Astrocyte (in vitro differentiated cells and primary cell): ENCODE results near the gene LRRC73. TPM values are rescaled to one million over a fixed set of nuclear protein-coding genes. Genes with fewer than 3 reads are reported as not detected.

Source experiments
- DNase-seq: peaks from one replicate; pipeline ENCODE4 v3.0.0-alpha.2; 2010; ENCODE audit warnings: low read depth
- FAIRE-seq: peaks from 2 replicates; lab custom pipeline; 2011; peaks lifted over from hg19 to GRCh38; lab: Jason Lieb, UNC
- H2AFZ ChIP-seq: 2 replicates; pipeline ENCODE4 v1.6.0; 2012; ENCODE audit warnings: low read depth, low read length, inconsistent platforms
- H3K27ac ChIP-seq: 2 replicates; pipeline ENCODE4 v1.5.1; 2011; ENCODE audit warnings: low read depth, low read length, inconsistent platforms
- H3K27me3 ChIP-seq: 2 replicates; pipeline ENCODE4 v1.6.0; 2011; ENCODE audit warnings: low read length, inconsistent platforms; ENCODE audit not compliant: insufficient read depth
- H3K36me3 ChIP-seq: 2 replicates; pipeline ENCODE4 v1.5.1; 2011; ENCODE audit warnings: low read length, inconsistent platforms; ENCODE audit not compliant: insufficient read depth
- H3K4me1 ChIP-seq: 2 replicates; pipeline ENCODE4 v1.5.1; 2011; ENCODE audit warnings: low read length, inconsistent platforms; ENCODE audit not compliant: insufficient read depth
- H3K4me2 ChIP-seq: 2 replicates; pipeline ENCODE4 v1.6.0; 2012; ENCODE audit warnings: low read length, inconsistent platforms
- H3K4me3 ChIP-seq: 2 replicates; pipeline ENCODE4 v1.5.1; 2011; ENCODE audit warnings: low read depth, mild to moderate bottlenecking, low read length, inconsistent platforms; ENCODE audit not compliant: insufficient read depth
- H3K79me2 ChIP-seq: 2 replicates; pipeline ENCODE4 v1.6.0; 2012; ENCODE audit warnings: mild to moderate bottlenecking, low read length, inconsistent platforms; ENCODE audit not compliant: insufficient read depth
- H3K9ac ChIP-seq: 2 replicates; pipeline ENCODE4 v1.6.0; 2012; ENCODE audit warnings: mild to moderate bottlenecking, low read length, inconsistent platforms
- H3K9me3 ChIP-seq: 2 replicates; pipeline ENCODE4 v1.5.1; 2012; ENCODE audit warnings: low read depth, mild to moderate bottlenecking, low read length, inconsistent platforms; ENCODE audit not compliant: insufficient read depth
- H4K20me1 ChIP-seq: 2 replicates; pipeline ENCODE4 v1.6.0; 2012; ENCODE audit warnings: low read length, inconsistent platforms; ENCODE audit not compliant: insufficient read depth
- H3K27ac Mint-ChIP-seq: one replicate; pipeline ENCODE4 v1.8.0; 2021; ENCODE audit warnings: mild to moderate bottlenecking, mixed read lengths; ENCODE audit not compliant: unreplicated experiment
- H3K27me3 Mint-ChIP-seq: one replicate; pipeline ENCODE4 v1.8.0; 2021; ENCODE audit warnings: low read depth, mixed read lengths; ENCODE audit not compliant: unreplicated experiment
- H3K36me3 Mint-ChIP-seq: one replicate; pipeline ENCODE4 v1.8.0; 2021; ENCODE audit warnings: low read depth, mixed read lengths; ENCODE audit not compliant: unreplicated experiment
- H3K4me1 Mint-ChIP-seq: one replicate; pipeline ENCODE4 v1.8.0; 2021; ENCODE audit warnings: low read depth, mixed read lengths; ENCODE audit not compliant: unreplicated experiment
- H3K4me3 Mint-ChIP-seq: one replicate; pipeline ENCODE4 v1.8.0; 2021; ENCODE audit warnings: mild to moderate bottlenecking, moderate library complexity, mixed read lengths; ENCODE audit not compliant: unreplicated experiment
- H3K9me3 Mint-ChIP-seq: one replicate; pipeline ENCODE4 v1.8.0; 2021; ENCODE audit warnings: mild to moderate bottlenecking, mixed read lengths; ENCODE audit not compliant: unreplicated experiment
- EZH2 ChIP-seq: IDR thresholded peaks from 2 replicates; pipeline ENCODE4 v1.6.1; 2012; ENCODE audit warnings: mild to moderate bottlenecking, low read length, inconsistent platforms; ENCODE audit not compliant: insufficient read depth
- total RNA-seq: library from RNA; stranded (reverse); gene quantifications from 2 replicates; pipeline ENCODE4 v1.2.1, GENCODE V29; 2021
- TF ChIP-seq, protein P1 (sequence below): IDR thresholded peaks from 2 replicates; pipeline ENCODE4 v1.5.1; 2011; ENCODE audit warnings: low read depth, mild to moderate bottlenecking, inconsistent platforms, low read length, moderate library complexity; ENCODE audit not compliant: insufficient read depth

Gene LRRC73
- total RNA-seq, 1 donor from 2014 or later = 0.30 TPM

DNA sequence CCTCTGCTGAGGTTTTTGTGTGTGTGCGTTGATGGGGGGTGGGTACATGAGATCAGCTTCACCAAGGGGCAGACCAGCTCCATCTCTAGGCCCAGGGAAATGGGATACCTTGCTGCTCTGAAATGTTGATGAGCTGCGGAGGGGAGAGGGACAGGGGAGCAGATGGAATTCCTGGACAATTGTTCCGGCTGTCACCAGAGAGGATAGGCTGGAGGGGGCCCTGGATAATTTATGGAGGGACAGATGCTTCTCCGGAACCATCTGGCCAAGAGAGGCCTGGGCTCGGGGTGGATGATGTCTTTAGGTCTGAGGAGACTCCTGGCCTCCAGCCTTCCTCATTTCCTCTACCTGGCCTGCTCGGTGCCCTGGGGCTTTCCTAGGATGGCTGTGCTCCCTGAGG, 34.6 kb downstream of the LRRC73 start:
- Mint-ChIP-seq H3K27ac (no peak overlapping the region), H3K4me3 (no peak overlapping the region), H3K36me3 (no peaks in the 10 kb centered on the region), H3K4me1 (peaks cover 6% of the 10 kb centered on the region), H3K27me3 (peaks cover 2% of the 10 kb centered on the region), H3K9me3 (no peaks in the 10 kb centered on the region)
- peaks cover 6% of the 10 kb centered on the region for H3K27me3 ChIP-seq
- no peak overlapping the region for H3K4me2 ChIP-seq
- H3K27ac ChIP-seq = no peak overlapping the region
- FAIRE-seq (no peak), DNase-seq (no peak)
- H3K4me3 ChIP-seq = no peak overlapping the region
- H3K79me2 ChIP-seq = peaks cover 26% of the 10 kb centered on the region
- no peaks in the 10 kb centered on the region for H3K36me3 ChIP-seq
- peaks cover 13% of the 10 kb centered on the region for H3K4me1 ChIP-seq
- no peaks in the 10 kb centered on the region for H3K9me3 ChIP-seq
- no peaks in the 10 kb centered on the region for H4K20me1 ChIP-seq
- TF ChIP-seq, protein P1, sequence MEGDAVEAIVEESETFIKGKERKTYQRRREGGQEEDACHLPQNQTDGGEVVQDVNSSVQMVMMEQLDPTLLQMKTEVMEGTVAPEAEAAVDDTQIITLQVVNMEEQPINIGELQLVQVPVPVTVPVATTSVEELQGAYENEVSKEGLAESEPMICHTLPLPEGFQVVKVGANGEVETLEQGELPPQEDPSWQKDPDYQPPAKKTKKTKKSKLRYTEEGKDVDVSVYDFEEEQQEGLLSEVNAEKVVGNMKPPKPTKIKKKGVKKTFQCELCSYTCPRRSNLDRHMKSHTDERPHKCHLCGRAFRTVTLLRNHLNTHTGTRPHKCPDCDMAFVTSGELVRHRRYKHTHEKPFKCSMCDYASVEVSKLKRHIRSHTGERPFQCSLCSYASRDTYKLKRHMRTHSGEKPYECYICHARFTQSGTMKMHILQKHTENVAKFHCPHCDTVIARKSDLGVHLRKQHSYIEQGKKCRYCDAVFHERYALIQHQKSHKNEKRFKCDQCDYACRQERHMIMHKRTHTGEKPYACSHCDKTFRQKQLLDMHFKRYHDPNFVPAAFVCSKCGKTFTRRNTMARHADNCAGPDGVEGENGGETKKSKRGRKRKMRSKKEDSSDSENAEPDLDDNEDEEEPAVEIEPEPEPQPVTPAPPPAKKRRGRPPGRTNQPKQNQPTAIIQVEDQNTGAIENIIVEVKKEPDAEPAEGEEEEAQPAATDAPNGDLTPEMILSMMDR = no peak
- no peak for TF ChIP-seq EZH2
- no peak overlapping the region for H3K9ac ChIP-seq
- H2AFZ ChIP-seq = no peak overlapping the region

DNA sequence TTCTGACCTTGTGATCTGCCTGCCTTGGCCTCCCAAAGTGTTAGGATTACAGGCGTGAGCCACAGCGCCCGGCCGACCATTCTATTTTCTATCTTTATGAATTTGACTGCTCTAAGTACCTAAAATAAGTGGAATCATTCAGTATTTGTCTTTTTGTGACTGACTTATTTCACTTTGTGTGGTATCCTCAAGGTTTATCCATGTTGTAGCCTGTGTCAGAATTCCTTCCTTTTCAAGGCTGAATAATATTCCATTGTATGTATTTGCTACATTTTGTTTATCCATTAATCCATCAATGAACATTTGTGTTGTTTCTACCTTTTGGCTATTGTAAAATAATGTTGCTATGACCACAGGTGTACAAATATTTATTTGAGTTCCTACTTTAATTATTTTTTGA, 37.6 kb downstream of the LRRC73 start:
- H3K36me3 Mint-ChIP-seq = no peaks in the 10 kb centered on the region
- peaks cover 16% of the 10 kb centered on the region for H3K27me3 Mint-ChIP-seq
- no peak overlapping the region for H3K27ac ChIP-seq
- no peaks in the 10 kb centered on the region for H3K4me1 Mint-ChIP-seq
- peaks cover 16% of the 10 kb centered on the region for H3K27me3 ChIP-seq
- no peak overlapping the region for H2AFZ ChIP-seq
- no peak for FAIRE-seq
- H3K4me3 ChIP-seq = no peak overlapping the region
- H3K4me3 Mint-ChIP-seq = no peak overlapping the region
- TF ChIP-seq EZH2 = no peak
- TF ChIP-seq, protein P1 = no peak
- DNase-seq = no peak
- no peak overlapping the region for H3K27ac Mint-ChIP-seq
- no peaks in the 10 kb centered on the region for H3K9me3 ChIP-seq
- no peaks in the 10 kb centered on the region for H3K36me3 ChIP-seq
- H4K20me1 ChIP-seq = no peaks in the 10 kb centered on the region
- no peaks in the 10 kb centered on the region for H3K79me2 ChIP-seq
- H3K4me1 ChIP-seq = peaks cover 5% of the 10 kb centered on the region
- no peaks in the 10 kb centered on the region for H3K9me3 Mint-ChIP-seq
- no peak overlapping the region for H3K9ac ChIP-seq
- H3K4me2 ChIP-seq = no peak overlapping the region

DNA sequence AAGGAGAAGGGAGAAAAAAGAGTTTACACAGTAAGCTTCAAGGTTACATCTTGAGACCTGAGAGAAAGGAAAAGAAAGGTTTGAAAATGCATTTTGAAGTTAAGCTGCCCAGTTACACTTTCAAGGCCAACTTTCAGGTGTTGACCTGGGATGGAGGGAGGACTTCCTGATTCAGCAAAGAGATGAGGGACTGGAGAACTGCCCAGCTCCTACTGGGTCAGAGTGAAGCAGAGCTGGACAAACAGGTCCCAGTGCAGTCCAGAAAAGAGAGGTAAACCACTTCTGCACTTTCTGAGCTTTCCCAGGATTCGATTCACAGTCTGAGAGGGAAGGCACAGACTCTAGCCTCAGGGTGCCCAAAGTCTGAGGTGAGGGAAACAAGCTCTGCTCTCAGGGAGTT, 38.7 kb downstream of the LRRC73 start:
- Mint-ChIP-seq H3K36me3 (no peaks in the 10 kb centered on the region), H3K27ac (no peak overlapping the region), H3K27me3 (peaks cover 21% of the 10 kb centered on the region), H3K9me3 (no peaks in the 10 kb centered on the region), H3K4me1 (no peaks in the 10 kb centered on the region), H3K4me3 (no peak overlapping the region)
- no peaks in the 10 kb centered on the region for H3K9me3 ChIP-seq
- no peaks in the 10 kb centered on the region for H3K79me2 ChIP-seq
- no peak for TF ChIP-seq EZH2
- TF ChIP-seq, protein P1 = no peak
- no peak overlapping the region for H2AFZ ChIP-seq
- no peak overlapping the region for H3K27ac ChIP-seq
- peaks cover 16% of the 10 kb centered on the region for H3K27me3 ChIP-seq
- DNase-seq (no peak), FAIRE-seq (no peak)
- H3K4me2 ChIP-seq = no peak overlapping the region
- H4K20me1 ChIP-seq = no peaks in the 10 kb centered on the region
- no peaks in the 10 kb centered on the region for H3K4me1 ChIP-seq
- no peak overlapping the region for H3K9ac ChIP-seq
- H3K36me3 ChIP-seq = no peaks in the 10 kb centered on the region
- H3K4me3 ChIP-seq = no peak overlapping the region
